Activated CD4-positive, alpha-beta T cell treated with anti-CD3 and anti-CD28 coated beads, Interleukin-2, amount 50 U/mL, for 48 hours (primary cell): ENCODE results near the gene TSHZ1.

Experiments used
- DNase-seq, 2 experiments: peaks; one replicate each; pipeline ENCODE4 v3.0.0-alpha.2; 2020

TSHZ1 gene

GRCh38 chr18:75249175-75249518 is 38.5 kb downstream of the TSHZ1 start:
- no peak for DNase-seq

GRCh38 chr18:75249672-75250470 is 39.3 kb downstream of the TSHZ1 start:
- DNase-seq, result no peak

- no peak for DNase-seq
Observed at GRCh38 chr18:75250471-75250821, 39.8 kb downstream of the TSHZ1 start.

GRCh38 chr18:75251466-75251865 is 40.9 kb downstream of the TSHZ1 start:
- DNase-seq, result no peak

- DNase-seq, result no peak
Observed at GRCh38 chr18:75252136-75252535, 41.5 kb downstream of the TSHZ1 start.

- no peak for DNase-seq
Observed at GRCh38 chr18:75253043-75253442, 42.4 kb downstream of the TSHZ1 start.

- no peak for DNase-seq
Observed at GRCh38 chr18:75253784-75254183, 43.2 kb downstream of the TSHZ1 start.

GRCh38 chr18:75255094-75255493 is 44.5 kb downstream of the TSHZ1 start:
- no peak for DNase-seq

- no peak for DNase-seq
Observed at GRCh38 chr18:75256376-75256775, 45.8 kb downstream of the TSHZ1 start.

GRCh38 chr18:75257605-75258004 is 47.0 kb downstream of the TSHZ1 start:
- no peak for DNase-seq

GRCh38 chr18:75261430-75262223 is 51.0 kb downstream of the TSHZ1 start:
- no peak for DNase-seq

GRCh38 chr18:75262511-75262910 is 51.9 kb downstream of the TSHZ1 start:
- no peak for DNase-seq

- DNase-seq, result no peak
Observed at GRCh38 chr18:75264195-75264594, 53.6 kb downstream of the TSHZ1 start.

GRCh38 chr18:75264926-75265597 is 54.5 kb downstream of the TSHZ1 start:
- no peak for DNase-seq

GRCh38 chr18:75265872-75266271 is 55.3 kb downstream of the TSHZ1 start:
- no peak for DNase-seq

GRCh38 chr18:75267643-75268363 is 57.2 kb downstream of the TSHZ1 start:
- DNase-seq, result no peak

GRCh38 chr18:75268364-75268646 is 57.7 kb downstream of the TSHZ1 start:
- no peak for DNase-seq

- DNase-seq, result no peak
Observed at GRCh38 chr18:75269124-75269680, 58.6 kb downstream of the TSHZ1 start.

- DNase-seq, result no peak
Observed at GRCh38 chr18:75269696-75270095, 59.1 kb downstream of the TSHZ1 start.

GRCh38 chr18:75271952-75272351 is 61.4 kb downstream of the TSHZ1 start:
- DNase-seq, result no peak

- no peak for DNase-seq
Observed at GRCh38 chr18:75273817-75274216, 63.2 kb downstream of the TSHZ1 start.

- no peak for DNase-seq
Observed at GRCh38 chr18:75275226-75275625, 64.6 kb downstream of the TSHZ1 start.
